Astrocyte (in vitro differentiated cells and primary cell): ENCODE results near the gene PPP1R12B. TPM values are rescaled to one million over a fixed set of nuclear protein-coding genes. Genes with fewer than 3 reads are reported as not detected.

Experiments
- DNase-seq: peaks from one replicate; pipeline ENCODE4 v3.0.0-alpha.2; 2010; ENCODE audit warnings: low read depth
- FAIRE-seq: peaks from 2 replicates; lab custom pipeline; 2011; peaks lifted over from hg19 to GRCh38; lab: Jason Lieb, UNC
- H2AFZ ChIP-seq: 2 replicates; pipeline ENCODE4 v1.6.0; 2012; ENCODE audit warnings: low read depth, low read length, inconsistent platforms
- H3K27ac ChIP-seq: 2 replicates; pipeline ENCODE4 v1.5.1; 2011; ENCODE audit warnings: low read depth, low read length, inconsistent platforms
- H3K27me3 ChIP-seq: 2 replicates; pipeline ENCODE4 v1.6.0; 2011; ENCODE audit warnings: low read length, inconsistent platforms; ENCODE audit not compliant: insufficient read depth
- H3K36me3 ChIP-seq: 2 replicates; pipeline ENCODE4 v1.5.1; 2011; ENCODE audit warnings: low read length, inconsistent platforms; ENCODE audit not compliant: insufficient read depth
- H3K4me1 ChIP-seq: 2 replicates; pipeline ENCODE4 v1.5.1; 2011; ENCODE audit warnings: low read length, inconsistent platforms; ENCODE audit not compliant: insufficient read depth
- H3K4me2 ChIP-seq: 2 replicates; pipeline ENCODE4 v1.6.0; 2012; ENCODE audit warnings: low read length, inconsistent platforms
- H3K4me3 ChIP-seq: 2 replicates; pipeline ENCODE4 v1.5.1; 2011; ENCODE audit warnings: low read depth, mild to moderate bottlenecking, low read length, inconsistent platforms; ENCODE audit not compliant: insufficient read depth
- H3K79me2 ChIP-seq: 2 replicates; pipeline ENCODE4 v1.6.0; 2012; ENCODE audit warnings: mild to moderate bottlenecking, low read length, inconsistent platforms; ENCODE audit not compliant: insufficient read depth
- H3K9ac ChIP-seq: 2 replicates; pipeline ENCODE4 v1.6.0; 2012; ENCODE audit warnings: mild to moderate bottlenecking, low read length, inconsistent platforms
- H3K9me3 ChIP-seq: 2 replicates; pipeline ENCODE4 v1.5.1; 2012; ENCODE audit warnings: low read depth, mild to moderate bottlenecking, low read length, inconsistent platforms; ENCODE audit not compliant: insufficient read depth
- H4K20me1 ChIP-seq: 2 replicates; pipeline ENCODE4 v1.6.0; 2012; ENCODE audit warnings: low read length, inconsistent platforms; ENCODE audit not compliant: insufficient read depth
- H3K27ac Mint-ChIP-seq: one replicate; pipeline ENCODE4 v1.8.0; 2021; ENCODE audit warnings: mild to moderate bottlenecking, mixed read lengths; ENCODE audit not compliant: unreplicated experiment
- H3K27me3 Mint-ChIP-seq: one replicate; pipeline ENCODE4 v1.8.0; 2021; ENCODE audit warnings: low read depth, mixed read lengths; ENCODE audit not compliant: unreplicated experiment
- H3K36me3 Mint-ChIP-seq: one replicate; pipeline ENCODE4 v1.8.0; 2021; ENCODE audit warnings: low read depth, mixed read lengths; ENCODE audit not compliant: unreplicated experiment
- H3K4me1 Mint-ChIP-seq: one replicate; pipeline ENCODE4 v1.8.0; 2021; ENCODE audit warnings: low read depth, mixed read lengths; ENCODE audit not compliant: unreplicated experiment
- H3K4me3 Mint-ChIP-seq: one replicate; pipeline ENCODE4 v1.8.0; 2021; ENCODE audit warnings: mild to moderate bottlenecking, moderate library complexity, mixed read lengths; ENCODE audit not compliant: unreplicated experiment
- H3K9me3 Mint-ChIP-seq: one replicate; pipeline ENCODE4 v1.8.0; 2021; ENCODE audit warnings: mild to moderate bottlenecking, mixed read lengths; ENCODE audit not compliant: unreplicated experiment
- CTCF ChIP-seq: IDR thresholded peaks from 2 replicates; pipeline ENCODE4 v1.5.1; 2011; ENCODE audit warnings: low read depth, mild to moderate bottlenecking, inconsistent platforms, low read length, moderate library complexity; ENCODE audit not compliant: insufficient read depth
- EZH2 ChIP-seq: IDR thresholded peaks from 2 replicates; pipeline ENCODE4 v1.6.1; 2012; ENCODE audit warnings: mild to moderate bottlenecking, low read length, inconsistent platforms; ENCODE audit not compliant: insufficient read depth
- total RNA-seq: library from RNA; stranded (reverse); gene quantifications from 2 replicates; pipeline ENCODE4 v1.2.1, GENCODE V29; 2021

PPP1R12B gene
- total RNA-seq, 1 donor from 2014 or later: 12.2 TPM

- Mint-ChIP-seq H3K27ac (no peak overlapping the region), H3K4me3 (no peak overlapping the region), H3K27me3 (peaks cover under 1% of the 10 kb centered on the region), H3K36me3 (no peaks in the 10 kb centered on the region), H3K9me3 (no peaks in the 10 kb centered on the region), H3K4me1 (peaks cover 21% of the 10 kb centered on the region)
- Histone ChIP-seq H3K9ac (no peak overlapping the region), H3K27ac (no peak overlapping the region), H3K36me3 (no peaks in the 10 kb centered on the region), H3K9me3 (no peaks in the 10 kb centered on the region), H2AFZ (no peak overlapping the region), H3K79me2 (no peaks in the 10 kb centered on the region), H3K4me3 (no peak overlapping the region), H3K4me2 (no peak overlapping the region), H4K20me1 (no peaks in the 10 kb centered on the region), H3K27me3 (no peaks in the 10 kb centered on the region), H3K4me1 (peaks cover 22% of the 10 kb centered on the region)
- FAIRE-seq (no peak), DNase-seq (no peak)
- TF ChIP-seq EZH2: no peak
- no peak for TF ChIP-seq CTCF
These were observed 221.2 kb downstream of the PPP1R12B start for GRCh38 chr1:202569393-202570322.

DNA sequence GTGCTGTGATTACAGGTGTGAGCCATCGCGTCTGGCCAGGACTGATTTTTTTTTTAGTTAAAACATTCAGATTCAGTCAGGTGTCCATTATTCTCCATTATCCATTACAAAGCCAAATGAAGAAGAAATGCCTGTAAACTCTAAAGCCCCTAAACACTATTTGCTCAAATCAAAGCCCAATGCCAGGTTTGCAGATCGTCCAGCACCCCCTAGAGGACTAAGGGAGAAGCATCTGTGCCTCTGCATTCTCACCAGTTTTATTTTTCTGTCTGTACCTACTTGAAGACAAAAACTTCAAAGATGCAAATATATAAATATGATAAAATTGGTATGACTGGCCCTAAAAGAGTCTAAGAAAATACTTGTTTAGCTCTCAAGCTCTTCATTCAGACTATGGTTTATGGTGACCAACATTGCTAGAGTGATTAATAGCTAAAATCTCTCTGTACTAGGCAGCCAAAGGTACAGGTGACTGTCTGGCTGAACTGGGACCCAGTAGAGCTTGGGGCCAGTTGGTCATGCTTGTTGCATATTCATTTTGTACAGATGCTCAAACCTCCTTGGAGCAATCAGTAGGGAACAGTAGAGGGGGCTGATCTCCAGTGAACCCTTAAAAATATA is 223.3 kb downstream of the PPP1R12B start:
- H3K4me1 ChIP-seq: peaks cover 30% of the 10 kb centered on the region
- peaks cover 23% of the 10 kb centered on the region for H3K4me1 Mint-ChIP-seq

More for the DNA sequence above, 223.3 kb downstream of the PPP1R12B start:
- Histone ChIP-seq H2AFZ (no peak overlapping the region), H3K27me3 (no peaks in the 10 kb centered on the region), H3K36me3 (no peaks in the 10 kb centered on the region), H3K9me3 (no peaks in the 10 kb centered on the region), H4K20me1 (no peaks in the 10 kb centered on the region), H3K79me2 (no peaks in the 10 kb centered on the region), H3K9ac (no peak overlapping the region), H3K27ac (no peak overlapping the region), H3K4me2 (no peak overlapping the region), H3K4me3 (no peak overlapping the region)
- TF ChIP-seq EZH2 (no peak), CTCF (peak; percentile 86)
- Mint-ChIP-seq H3K27ac (no peak overlapping the region), H3K36me3 (peaks cover 3% of the 10 kb centered on the region), H3K27me3 (peaks cover 3% of the 10 kb centered on the region), H3K9me3 (no peaks in the 10 kb centered on the region), H3K4me3 (no peak overlapping the region)
- DNase-seq (no peak), FAIRE-seq (no peak)
